ENCODE measurements around the gene CHST2. TPM values are rescaled to one million over a fixed set of nuclear protein-coding genes. Genes with fewer than 3 reads are reported as not detected.

The CHST2 gene
- total and polyA plus RNA-seq, 2 donors (not counting 3 experiments of a cell fraction or from before 2014, with no cell fraction given): 4.3 to 6.5 TPM

DNA sequence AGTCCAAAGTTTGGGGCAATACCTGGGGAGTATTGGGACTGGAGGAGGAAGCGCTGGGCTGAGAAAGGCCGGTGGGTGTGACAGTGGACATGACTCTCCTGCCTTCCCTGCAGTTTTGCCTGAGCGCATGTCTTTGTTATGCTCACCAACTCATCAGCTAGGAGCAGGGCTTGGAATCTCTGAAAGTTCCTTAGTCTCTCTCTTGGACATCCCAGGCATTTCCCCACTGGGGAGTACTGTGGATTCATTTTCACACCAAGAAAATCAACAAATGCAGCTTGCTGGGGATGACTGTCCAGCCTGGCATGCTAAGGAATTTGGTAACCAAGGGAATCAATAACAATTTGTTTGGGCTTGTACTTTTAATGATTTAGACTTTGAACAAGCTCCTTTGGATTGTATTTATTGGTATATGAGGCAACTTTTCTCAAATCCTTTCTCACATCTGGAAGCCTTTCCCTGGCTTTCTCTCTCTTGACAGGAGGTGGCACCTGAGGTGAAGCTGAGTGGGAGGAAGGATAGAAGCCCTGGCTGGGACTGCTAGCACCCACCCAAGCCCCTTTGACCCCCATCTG, 48.5 kb upstream of the CHST2 start:
- no peak overlapping the region for H2AFZ ChIP-seq (ENCODE audit: low read depth, low read length)
- no peaks in the 10 kb centered on the region for H4K20me1 ChIP-seq (replicated peaks; ENCODE audit: control insufficient read depth, extremely low read depth, insufficient read depth, low read length)
- no peaks in the 10 kb centered on the region for H3K9me3 ChIP-seq (replicated peaks; ENCODE audit: control insufficient read depth, insufficient read depth, low read length)
- ChIA-PET POLR2A (no interaction called here), CTCF (interaction anchor here (1.2 to 1.9 kb wide), 2 partner anchors 573 to 603 kb away, joined by 6 to 7 read pairs; no protein-coding TSS in a partner anchor)
- no peaks in the 10 kb centered on the region for H3K36me3 ChIP-seq (ENCODE audit: control insufficient read depth in 2 of 2, extremely low read depth in 1 of 2, insufficient read depth in 2 of 2, low read length in 2 of 2)
- no peak overlapping the region for H3K4me3 ChIP-seq (replicated peaks in 1 of 3; ENCODE audit: insufficient read depth in 1 of 3, low read depth in 1 of 3, low read length in 3 of 3)
- DNase-seq (ENCODE audit: low read depth, low spot score) (no peak), FAIRE-seq (no peak)
- TF ChIP-seq MYC (IDR thresholded peaks at IDR 0.05; ENCODE audit: low read depth, low read length) (no peak), POLR2A (IDR thresholded peaks at IDR 0.05; ENCODE audit: low read depth, low read length) (no peak), MAX (IDR thresholded peaks at IDR 0.05; ENCODE audit: insufficient read depth, insufficient read length) (no peak), CTCF (IDR thresholded peaks at IDR 0.05; ENCODE audit: extremely low read depth in 1 of 2, insufficient read depth in 1 of 2, low read depth in 1 of 2, low read length in 2 of 2) (no peak), EZH2 (IDR thresholded peaks at IDR 0.05; ENCODE audit: borderline replicate concordance, low read depth, low read length, severe bottlenecking) (no peak), JUN (IDR thresholded peaks at IDR 0.05; ENCODE audit: borderline replicate concordance, insufficient read depth, insufficient read length, low read depth) (no peak), POLR2AphosphoS5 (IDR thresholded peaks at IDR 0.05; ENCODE audit: insufficient read depth, low read depth, low read length) (no peak), GATA2 (IDR thresholded peaks at IDR 0.05; ENCODE audit: insufficient read depth, insufficient read length, low read depth, low read length) (no peak), FOS (IDR thresholded peaks at IDR 0.05; ENCODE audit: borderline replicate concordance, insufficient read depth, low read length) (no peak)
- no peak overlapping the region for H3K27ac ChIP-seq (ENCODE audit: insufficient read depth, low read depth, low read length)
- dilution Hi-C loops (cut with MboI; ENCODE audit: extremely low pct_ligation_motif_present, low sequenced_read_pairs): no loop called here
- intact Hi-C loops (cut with micrococcal nuclease): no loop called here
- H3K9ac ChIP-seq (replicated peaks; ENCODE audit: extremely low read depth, insufficient read depth, low read length): no peak overlapping the region
- H3K4me2 ChIP-seq (ENCODE audit: insufficient read depth, low read length): no peak overlapping the region
- no peaks in the 10 kb centered on the region for H3K79me2 ChIP-seq (ENCODE audit: control insufficient read depth, insufficient read depth, low read length)
- H3K4me1 ChIP-seq (ENCODE audit: control insufficient read depth, extremely low read depth, insufficient read depth, low read length): no peaks in the 10 kb centered on the region
- no peaks in the 10 kb centered on the region for H3K9me1 ChIP-seq (replicated peaks; ENCODE audit: control insufficient read depth, extremely low read depth, insufficient read depth, low read length)
- no peaks in the 10 kb centered on the region for H3K27me3 ChIP-seq (ENCODE audit: control insufficient read depth in 2 of 2, insufficient read depth in 2 of 2, low read length in 2 of 2)
- BruUV-seq (replicated peaks): no TSS peak

Measured in endothelial cell of umbilical vein (primary cell).